Fibroblast of gingiva (primary cell): ENCODE data around the gene LHX5.
"Not testable (repeated sequence)": the region's sequence is repeated elsewhere in the genome, so short reads cannot be mapped to it uniquely, and the experiment has no call there.

Source experiments
- DNase-seq: peaks from one replicate; pipeline ENCODE4 v3.0.0-alpha.2; 2011; ENCODE audit warnings: low read depth

The LHX5 gene

GRCh38 chr12:113471619-113472171 is at the start of gene LHX5:
Gene LHX5, minus strand, starts transcription at chr12:113471871. Its CDS starts 373 bp downstream, at chr12:113471498.
- DNase-seq = no peak

DNA sequence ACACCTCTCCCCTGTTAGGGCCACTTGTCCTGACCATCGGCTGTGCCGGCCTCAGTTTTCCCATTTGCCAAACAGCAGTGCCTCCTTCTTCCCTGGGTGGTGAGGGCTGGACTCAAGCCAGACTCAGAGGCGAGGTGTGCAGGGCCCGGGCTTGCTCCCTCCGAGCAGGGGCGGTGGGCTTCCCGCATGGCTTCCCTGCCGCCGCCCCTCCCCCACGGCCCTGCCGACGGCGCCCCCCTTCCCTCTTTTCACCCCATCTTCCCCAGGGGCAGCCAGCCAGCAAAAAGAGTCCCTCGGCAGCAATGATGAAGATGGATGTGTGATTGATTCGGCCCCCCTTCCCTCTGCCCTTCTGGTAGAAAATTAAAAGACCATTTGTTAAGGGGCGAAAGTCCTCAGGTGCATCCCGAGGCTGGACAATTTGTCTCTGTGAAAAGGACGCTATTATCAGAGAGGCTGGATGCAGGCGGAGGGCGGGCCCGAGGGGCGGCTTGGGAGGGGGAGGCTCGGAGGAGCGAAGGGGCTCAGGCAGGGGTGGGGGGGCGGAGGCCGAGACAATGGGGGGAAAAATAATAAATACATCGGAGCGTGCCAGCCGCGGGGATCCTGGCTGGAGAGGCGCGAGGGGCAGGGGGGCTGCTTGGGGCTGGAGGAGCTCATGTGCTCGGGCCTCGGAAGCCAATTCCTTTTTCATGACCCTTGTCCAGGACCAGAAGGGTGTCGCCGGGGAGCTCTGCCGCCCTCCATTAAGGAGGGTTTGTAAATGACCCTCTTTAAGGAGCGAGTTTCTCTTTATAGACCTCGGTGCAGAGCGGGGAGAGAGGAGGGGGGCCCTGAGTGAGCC is 48.0 kb upstream of the LHX5 start:
- no peak for DNase-seq

- DNase-seq = no peak
Measured at GRCh38 chr12:113515082-113515856, 43.6 kb upstream of the LHX5 start.

DNA sequence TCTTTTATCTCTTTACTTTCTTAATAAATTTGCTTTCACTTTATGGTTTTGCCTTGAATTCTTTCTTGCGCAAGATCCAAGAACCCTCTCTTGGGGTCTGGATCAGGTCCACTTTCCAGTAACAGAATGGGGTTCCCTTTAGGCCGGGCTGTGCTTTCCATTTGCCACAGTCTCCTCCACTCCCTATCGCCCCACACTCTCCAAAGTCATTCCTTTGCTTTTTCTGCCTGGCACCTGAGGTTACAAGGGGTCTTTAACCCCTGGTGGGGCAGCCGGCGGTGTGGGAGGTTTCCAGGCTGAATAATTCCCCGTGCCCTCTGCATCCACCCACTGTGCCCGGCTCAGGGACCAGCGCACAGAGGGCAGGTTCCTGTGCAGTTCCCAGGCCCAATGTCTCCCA is 42.9 kb upstream of the LHX5 start:
- DNase-seq = no peak

DNA sequence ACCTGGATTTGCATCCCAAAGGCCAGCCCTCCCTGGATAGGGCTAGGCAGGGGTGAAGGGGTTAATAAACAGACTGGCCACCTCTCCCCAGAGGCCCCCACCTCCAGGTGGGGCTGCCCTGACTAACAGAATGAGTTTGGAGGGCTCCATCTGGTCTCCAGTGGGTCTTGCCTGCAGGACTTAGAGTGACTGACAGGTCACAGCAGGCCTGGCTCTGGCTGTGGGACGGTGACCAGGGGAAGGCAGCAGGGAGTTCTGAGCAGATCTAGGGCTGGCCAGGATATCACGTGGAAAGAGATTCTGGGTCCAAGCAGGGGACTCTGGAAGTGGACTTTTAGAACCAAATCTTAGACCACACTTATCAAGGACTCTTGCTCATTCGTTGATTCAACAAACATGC is 40.9 kb upstream of the LHX5 start:
- no peak for DNase-seq

GRCh38 chr12:113506867-113507266 is 35.2 kb upstream of the LHX5 start:
- DNase-seq = no peak

DNA sequence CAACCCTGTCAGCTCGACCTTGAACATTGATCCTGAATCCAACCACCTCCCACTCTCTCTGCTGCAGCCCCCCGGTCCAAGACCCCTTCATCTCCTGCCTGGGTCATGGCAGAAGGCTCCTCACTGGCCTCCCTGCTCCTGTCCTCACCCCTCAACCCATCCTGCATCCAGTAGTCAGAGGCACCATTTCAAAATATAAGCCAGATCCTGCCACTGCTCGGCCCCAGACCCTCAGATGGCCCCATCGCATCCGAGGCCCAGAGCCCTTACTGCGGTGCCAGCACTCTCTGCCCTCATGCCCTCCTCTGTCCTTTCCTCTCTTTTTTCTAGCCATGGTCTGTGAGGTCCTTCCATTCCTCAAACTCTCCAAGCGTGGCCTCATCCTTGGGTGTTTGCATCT is 34.3 kb upstream of the LHX5 start:
- no peak for DNase-seq

GRCh38 chr12:113504917-113505316 is 33.2 kb upstream of the LHX5 start:
- no peak for DNase-seq

DNA sequence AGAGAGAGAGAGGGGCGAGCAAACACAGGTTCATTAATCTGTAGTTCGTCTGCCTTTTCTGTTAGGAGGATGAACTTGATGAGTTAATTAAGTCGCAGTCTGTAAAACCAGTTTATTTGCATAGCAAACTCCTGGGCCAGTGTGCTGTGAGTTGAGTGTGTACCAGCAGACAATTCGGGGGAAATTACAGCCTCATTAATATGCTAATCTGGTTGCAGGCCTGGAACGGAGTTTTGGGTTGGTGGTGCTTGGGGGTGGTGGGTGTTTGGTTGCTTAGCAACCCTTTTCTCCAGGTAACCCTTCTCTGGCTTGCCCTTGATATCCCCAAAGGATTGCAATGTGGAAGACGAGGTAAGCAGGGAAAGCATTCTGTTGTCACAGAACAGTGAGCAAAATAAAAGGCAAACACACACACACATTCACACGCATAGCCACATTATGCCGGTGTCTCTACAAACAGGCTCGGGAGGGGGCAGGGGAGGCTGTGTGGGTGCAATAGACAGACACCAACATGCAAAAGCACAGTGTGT is 29.2 kb upstream of the LHX5 start:
- DNase-seq = no peak

- no peak for DNase-seq
Measured at GRCh38 chr12:113500306-113500675, 28.6 kb upstream of the LHX5 start.

- no peak for DNase-seq
Measured at GRCh38 chr12:113498490-113498889, 26.8 kb upstream of the LHX5 start.

GRCh38 chr12:113497693-113498092 is 26.0 kb upstream of the LHX5 start:
- no peak for DNase-seq

DNA sequence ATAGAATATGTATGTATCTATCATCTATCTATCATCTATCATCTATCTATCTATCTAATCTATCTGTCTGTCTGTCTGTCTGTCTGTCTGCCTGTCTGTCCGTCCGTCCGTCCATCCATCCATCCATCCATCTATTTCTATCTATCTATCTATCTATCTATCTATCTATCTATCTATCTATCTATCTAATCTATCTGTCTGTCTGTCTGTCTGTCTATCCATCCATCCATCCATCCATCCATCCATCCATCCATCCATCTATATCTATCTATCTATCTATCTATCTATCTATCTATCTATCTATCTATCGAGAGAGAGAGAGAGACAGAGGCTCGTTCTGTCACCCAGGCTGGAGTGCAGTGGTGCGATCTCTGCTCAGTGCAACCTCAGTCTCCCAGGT is 24.3 kb upstream of the LHX5 start:
- DNase-seq = not testable (repeated sequence)

GRCh38 chr12:113488322-113488721 is 16.7 kb upstream of the LHX5 start:
- DNase-seq = no peak

DNA sequence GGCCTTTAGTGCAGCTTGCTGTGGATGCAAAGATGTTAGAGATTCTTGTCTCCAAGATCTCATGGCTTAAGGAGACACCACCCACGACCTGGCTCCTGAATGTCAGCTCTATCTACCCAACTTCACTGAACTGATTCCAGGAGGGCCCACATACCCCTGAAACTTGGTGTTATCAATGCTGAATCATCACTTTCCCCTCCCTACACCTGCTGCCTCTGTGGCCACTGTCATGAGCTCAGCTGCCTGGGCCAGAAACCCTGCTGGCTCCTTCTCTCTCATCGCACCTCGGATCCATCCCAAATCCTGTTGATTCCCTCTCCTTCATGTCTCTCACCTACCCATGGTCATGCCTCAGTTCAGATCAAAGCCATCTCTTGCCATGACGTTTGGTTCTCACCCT is 15.1 kb upstream of the LHX5 start:
- DNase-seq = no peak

DNA sequence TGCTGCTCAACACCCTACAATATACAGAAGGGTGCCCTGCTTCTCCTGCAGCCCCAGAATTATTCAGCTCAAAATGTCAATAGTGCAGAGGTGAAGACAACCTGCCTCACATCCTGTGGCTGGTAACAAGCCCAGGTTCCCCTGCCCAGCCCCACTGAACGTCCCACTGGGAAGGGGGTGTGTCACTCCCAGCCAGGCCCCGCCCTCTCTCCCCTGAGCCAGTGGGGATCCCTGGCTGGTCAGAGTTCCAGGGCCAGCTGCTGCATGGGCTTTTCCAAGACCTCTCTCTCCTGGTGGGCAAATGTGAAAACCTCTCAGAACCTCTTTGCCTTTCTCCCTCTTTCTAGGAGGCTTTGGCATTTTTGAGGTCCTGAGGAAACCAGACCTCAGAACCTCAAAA is 13.7 kb upstream of the LHX5 start:
- DNase-seq = no peak

DNA sequence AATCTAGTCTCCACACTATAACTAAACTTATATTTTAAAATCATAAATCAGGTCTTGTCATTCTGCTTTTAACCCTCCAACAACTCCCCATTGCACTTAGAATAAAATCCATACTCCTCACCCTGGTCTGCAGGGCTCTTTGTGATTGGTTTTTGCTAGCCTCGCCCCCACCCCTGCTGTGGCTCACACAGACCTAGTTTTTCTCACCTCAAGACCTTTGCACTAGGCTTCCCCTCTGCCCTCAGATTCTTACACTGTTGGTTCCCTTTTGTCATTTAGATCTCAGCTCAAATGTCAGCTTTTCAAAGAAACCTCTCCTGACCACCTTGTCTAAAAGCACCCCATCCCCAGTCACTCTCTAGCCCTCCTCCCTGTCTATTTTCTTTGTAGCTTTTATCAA is 10.7 kb upstream of the LHX5 start:
- no peak for DNase-seq

- DNase-seq = no peak
Measured at GRCh38 chr12:113480336-113480971, 8.8 kb upstream of the LHX5 start.

- DNase-seq = peak; percentile 10
Measured at GRCh38 chr12:113479590-113480335, 8.1 kb upstream of the LHX5 start.

- DNase-seq = no peak
Measured at GRCh38 chr12:113479216-113479589, 7.5 kb upstream of the LHX5 start.

- no peak for DNase-seq
Measured at GRCh38 chr12:113478351-113479011, 6.8 kb upstream of the LHX5 start.
